ENCODE measurements around the gene CPPED1. TPM values are rescaled to one million over a fixed set of nuclear protein-coding genes. Genes with fewer than 3 reads are reported as not detected.

The CPPED1 gene
- total RNA-seq, 4 donors from 2014 or later: 4.1 to 17.3 (median 12.7) TPM

- Histone ChIP-seq H3K4me1 (no peaks in the 10 kb centered on the region), H3K4me3 (no peak overlapping the region), H3K9me3 (no peaks in the 10 kb centered on the region), H3K36me3 (no peaks in the 10 kb centered on the region), H3K27me3 (no peaks in the 10 kb centered on the region), H3K27ac (no peak overlapping the region)
- WGBS, 2 donors (ENCODE audit: low coverage in 1 of 2): 87 to 100% methylated on average over 1 to 4 of the region's 4 CpGs
- in situ Hi-C loops (cut with MboI; ENCODE audit: low pct_ligation_motif_present in 1 of 4, low pct_unique_long_range_greater_than_20kb in 1 of 4, low sequenced_read_pairs in 3 of 4): no loop called here
- no peak for DNase-seq
- intact Hi-C loops (cut with DNase I; ENCODE audit: low total_unique reads): no loop called here
- no peak for TF ChIP-seq POLR2AphosphoS5 (IDR thresholded peaks at IDR 0.05)
- no peak for TF ChIP-seq CTCF (IDR thresholded peaks at IDR 0.05)
- no peak for TF ChIP-seq EP300 (IDR thresholded peaks at IDR 0.05; ENCODE audit: low read depth)
- no peak for TF ChIP-seq POLR2A (IDR thresholded peaks at IDR 0.05)
These were observed 192.6 kb downstream of the CPPED1 start for GRCh38 chr16:12611006-12611477.

- Histone ChIP-seq H3K27me3 (no peaks in the 10 kb centered on the region), H3K27ac (no peak overlapping the region), H3K4me3 (no peak overlapping the region), H3K36me3 (no peaks in the 10 kb centered on the region), H3K4me1 (no peaks in the 10 kb centered on the region), H3K9me3 (no peaks in the 10 kb centered on the region)
- DNase-seq: no peak
- TF ChIP-seq POLR2A (IDR thresholded peaks at IDR 0.05): no peak
- no peak for TF ChIP-seq POLR2AphosphoS5 (IDR thresholded peaks at IDR 0.05)
- TF ChIP-seq EP300 (IDR thresholded peaks at IDR 0.05; ENCODE audit: low read depth): no peak
- no peak for TF ChIP-seq CTCF (IDR thresholded peaks at IDR 0.05)
- in situ Hi-C loops (cut with MboI; ENCODE audit: low pct_ligation_motif_present in 1 of 4, low pct_unique_long_range_greater_than_20kb in 1 of 4, low sequenced_read_pairs in 3 of 4): no loop called here
- intact Hi-C loops (cut with DNase I; ENCODE audit: low total_unique reads): no loop called here
- WGBS, 2 donors (ENCODE audit: low coverage in 1 of 2): 88% methylated on average over 8 of the region's 8 CpGs; no CpG with 5 or more reads in 1 of the 2 donors
These were observed 193.6 kb downstream of the CPPED1 start for GRCh38 chr16:12609937-12610699.

Small RNA genes lying within 50 kb of the gene (small RNA-seq; reads per million reads assigned to genes)
- gene MIR4718 (0 reads per million in 4 donors), gene RF00443 (0 reads per million in 4 donors)

Other genes starting within 250 kb of the CPPED1 start
- gene SHISA9, start 97.7 kb upstream of the CPPED1 start, total RNA-seq: 10 to 100 TPM in 1 of 4 donors, 1 to 10 TPM in 3; 1.3 to 37.6 (median 2.1) TPM

Data from transverse colon (tissue), 4 donors.